Heart left ventricle (tissue), 16 donors: ENCODE results near the gene MOSPD3. TPM values are rescaled to one million over a fixed set of nuclear protein-coding genes. Genes with fewer than 3 reads are reported as not detected.

Source experiments
- ATAC-seq, 4 donors: fragments of 200-7000 bp; cut with Tn5 transposase; one replicate each; pipeline ENCODE4 v1.9.1; 2020 to 2022; ENCODE audit warnings: moderate library complexity in 4 of 4, mild to moderate bottlenecking in 3 of 4, moderate number of reproducible peaks in 1 of 4
- DNase-seq, 5 donors: peaks; one replicate each; pipeline ENCODE4 v3.0.0-alpha.2; 2020
- H3K27ac ChIP-seq, 12 donors: fragments of 200-600 bp; sonication (generic) in 4 of 12; one replicate each; pipeline versions ENCODE4 v1.5.0 to v1.8.0; 2016 to 2022; ENCODE audit warnings: mild to moderate bottlenecking in 2 of 12
- H3K27me3 ChIP-seq, 9 donors: fragments of 200-600 bp; sonication (generic) in 2 of 9; one replicate each; pipeline versions ENCODE4 v1.5.1 to v1.8.0; 2016 to 2022; ENCODE audit warnings: mild to moderate bottlenecking in 3 of 9
- H3K36me3 ChIP-seq, 9 donors: fragments of 200-600 bp; sonication (generic) in 2 of 9; one replicate each; pipeline versions ENCODE4 v1.5.0 to v1.8.0; 2018 to 2022; ENCODE audit warnings: mild to moderate bottlenecking in 2 of 9
- H3K4me1 ChIP-seq, 12 donors: fragments of 200-600 bp; sonication (generic) in 4 of 12; one replicate each; pipeline versions ENCODE4 v1.5.0 to v1.8.0; 2016 to 2022; ENCODE audit warnings: mild to moderate bottlenecking in 3 of 12
- H3K4me3 ChIP-seq, 12 donors: fragments of 200-600 bp; sonication (generic) in 4 of 12; one replicate each; pipeline versions ENCODE4 v1.5.0 to v1.8.0; 2017 to 2022; ENCODE audit warnings: mild to moderate bottlenecking in 9 of 12, moderate library complexity in 4 of 12
- H3K9me3 ChIP-seq, 12 donors: fragments of 200-600 bp; sonication (generic) in 4 of 12; one replicate each; pipeline versions ENCODE4 v1.5.0 to v1.8.0; 2016 to 2022; ENCODE audit warnings: mild to moderate bottlenecking in 1 of 12
- CTCF ChIP-seq, 12 donors: fragments of 200-600 bp; sonication (generic) in 4 of 12; IDR thresholded peaks; one replicate each; pipeline versions ENCODE4 v1.5.0 to v1.8.0; 2018 to 2022; ENCODE audit warnings: antibody characterized with exemption in 12 of 12, mild to moderate bottlenecking in 5 of 12
- POLR2A ChIP-seq, 2 donors: fragments of 450-650 bp; IDR thresholded peaks; one replicate each; pipeline ENCODE4 v1.6.1; 2017; ENCODE audit warnings: antibody characterized with exemption in 2 of 2, mild to moderate bottlenecking in 2 of 2, moderate library complexity in 2 of 2
- WGBS, 4 donors: extraction: QIAGEN DNeasy Blood & Tissue Kit in 2 of 4; methylation state at CpG; one replicate each; pipeline versions ENCODE4 v1.1.5 to v1.1.7; 2013 to 2018; 5-methylcytosine and 5-hydroxymethylcytosine counted together
- intact Hi-C, 10 donors: fragments of 100-400 bp; cut with DNase I; formaldehyde crosslinking; loops; one replicate each; pipeline versions ENCODE4 v1.11.1 to v1.14.2; 2022
- polyA plus RNA-seq, 2 donors: library from polyadenylated mRNA; stranded (reverse); fragments of 200-250 nt; gene quantifications; one replicate each; pipeline ENCODE4 v1.2.3, GENCODE V29; 2013
- total RNA-seq, 9 donors: library from RNA; depleted of rRNA in 2 of 9; stranded (reverse); fragments of >200 nt in 2 of 9; fragmentation: NEBNext Ultra II Directional in 3 of 9; extraction: Animal tissue kit (Norgen Biotek cat#: 25700) in 3 of 9; gene quantifications; one replicate each; pipeline versions ENCODE4 v1.1.0 to v1.2.4, GENCODE V29; 2016 to 2023
- donor health status: ischemic (EF 13 %, LVEDD 7.1; RV severe dilation, severe dysfunction).
- donor health status: healthy with polysubstance abuse.
- donor health status: DM: no; HTN: yes; CAD: no.
- donor health status: DM: no; HTN: no; CAD: no.
- donor health status: ischemic (EF 25% LVEDD 6.9; RV normal size, moderate dysfunction).
- donor health status: ischemic (EF 25% LVEDD 5.7; RV mildly dilated, moderate dysfunction).
- donor health status: healthy.
- donor health status: DM: yes; HTN: yes; CAD: no.
- donor health status: ischemic (EF 35%, LVEDD 5.7; RV mildly dilated, moderate dysfunction).
- donor health status: nonischemic (EF 11% LVEDD 7.7; RV severe dilation, severe dysfunction).
- donor health status: DM: yes; HTN: yes; CAD: no.
- donor health status: PGD.
- donor health status: ischemic (EF 29% LVEDD 5.4; RV normal size, mild dysfunction).
- donor health status: nonischemic (EF 23%, LVEDD 6.1; RV moderate dilation, normal function).

MOSPD3 gene
- total and polyA plus RNA-seq, 11 donors: 6.7 to 13.8 (median 10.4) TPM

- TF ChIP-seq CTCF (IDR thresholded peaks at IDR 0.05) (no peak), POLR2A (IDR thresholded peaks at IDR 0.05) (no peak)
- DNase-seq (peak in 3 of 5 donors; percentile 16 to 54 (median 17)), ATAC-seq (no peak)
- H3K36me3 ChIP-seq: peaks cover 5 to 62% (median 56%) of the 10 kb centered on the region in 9 donors
- intact Hi-C loops: no loop called here
- no peak overlapping the region for H3K27ac ChIP-seq
- peaks cover 0 to 15% (median 9%) of the 10 kb centered on the region in 12 donors for H3K4me1 ChIP-seq
- no peaks in the 10 kb centered on the region for H3K9me3 ChIP-seq
- no peak overlapping the region for H3K4me3 ChIP-seq
- WGBS, 4 donors: 92 to 94% (median 93%) methylated on average over 41 to 44 of the region's 44 CpGs
- H3K27me3 ChIP-seq: no peaks in the 10 kb centered on the region
Measured at GRCh38 chr7:100574362-100575205, 37.8 kb upstream of the MOSPD3 start.

GRCh38 chr7:100575206-100575631, 37.1 kb upstream of the MOSPD3 start:
- H3K9me3 ChIP-seq: no peaks in the 10 kb centered on the region
- no peak overlapping the region for H3K4me3 ChIP-seq
- H3K36me3 ChIP-seq: peaks cover 5 to 67% (median 61%) of the 10 kb centered on the region in 9 donors
- no peak overlapping the region for H3K27ac ChIP-seq
- 78 to 84% (median 82%) methylated on average over 12 to 14 of the region's 14 CpGs for WGBS, 4 donors
- peak in 1 of 5 donors; percentile 49 for DNase-seq
- ATAC-seq: no peak
- no peak for TF ChIP-seq CTCF (IDR thresholded peaks at IDR 0.05)
- TF ChIP-seq POLR2A (IDR thresholded peaks at IDR 0.05): no peak
- peaks cover 0 to 9% (median 3%) of the 10 kb centered on the region in 12 donors for H3K4me1 ChIP-seq
- no peaks in the 10 kb centered on the region for H3K27me3 ChIP-seq
- intact Hi-C loops: no loop called here

GRCh38 chr7:100575746-100576383, 36.5 kb upstream of the MOSPD3 start:
- WGBS, 4 donors: 86 to 93% (median 91%) methylated on average over 13 to 17 of the region's 17 CpGs

More at GRCh38 chr7:100575746-100576383, 36.5 kb upstream of the MOSPD3 start:
- DNase-seq (peak in 2 of 5 donors; percentile 16 to 48), ATAC-seq (no peak)
- no peaks in the 10 kb centered on the region for H3K9me3 ChIP-seq
- intact Hi-C loops: no loop called here
- no peak for TF ChIP-seq POLR2A (IDR thresholded peaks at IDR 0.05)
- TF ChIP-seq CTCF (IDR thresholded peaks at IDR 0.05): no peak
- H3K36me3 ChIP-seq: peaks cover 5 to 73% (median 66%) of the 10 kb centered on the region in 9 donors
- H3K27me3 ChIP-seq: no peaks in the 10 kb centered on the region
- H3K27ac ChIP-seq: no peak overlapping the region
- H3K4me3 ChIP-seq: no peak overlapping the region
- H3K4me1 ChIP-seq: peaks cover 0 to 2% (median 0%) of the 10 kb centered on the region in 12 donors
